ENCODE data around the gene MEIS3.
"Not testable (repeated sequence)": the region's sequence is repeated elsewhere in the genome, so short reads cannot be mapped to it uniquely, and the experiment has no call there.

- TF ChIP-seq CTCF (IDR thresholded peaks at IDR 0.05; ENCODE audit: low read length); EZH2 (optimal IDR thresholded peaks at IDR 0.05; ENCODE audit: low read depth, low read length): not testable (repeated sequence)
Observed at GRCh38 chr19:47386582-47386981, 32.7 kb downstream of the MEIS3 start.
